ENCODE measurements around the gene SCO2. TPM values are rescaled to one million over a fixed set of nuclear protein-coding genes. Genes with fewer than 3 reads are reported as not detected.

Gene SCO2
- total and polyA plus RNA-seq, 2 of the 13 experiments (the other 11 are each of a cell fraction or from before 2014, with no cell fraction given) = 0.32 to 3.7 TPM

GRCh38 chr22:50485221-50486131 is 39.9 kb downstream of the SCO2 start (continued):
- no peak; the same call in 1 of the 2 replicates for TF ChIP-seq CBX5 (CRISPR knock-in tag; IDR thresholded peaks at IDR 0.05; ENCODE audit: borderline replicate concordance)
- TF ChIP-seq ZNF788 (CRISPR knock-in tag; IDR thresholded peaks at IDR 0.05; ENCODE audit: borderline replicate concordance) = peak; percentile 45; the same call in 1 of the 2 replicates
- no peak; the same call in 1 of the 2 replicates for TF ChIP-seq TFAP4 (IDR thresholded peaks at IDR 0.05; ENCODE audit: borderline replicate concordance, low read depth)
- TF ChIP-seq PRPF4 (IDR thresholded peaks at IDR 0.05; ENCODE audit: low read depth, low read length, poor library complexity, severe bottlenecking) = no peak
- no peak for TF ChIP-seq CENPX (CRISPR knock-in tag; IDR thresholded peaks at IDR 0.05)
- no peak for TF ChIP-seq ZFAT (CRISPR knock-in tag; conservative IDR thresholded peaks at IDR 0.05)
- no peak for TF ChIP-seq ZNF329 (CRISPR knock-in tag; IDR thresholded peaks at IDR 0.05; ENCODE audit: low read depth)
- TF ChIP-seq SMYD3 (CRISPR knock-in tag; IDR thresholded peaks at IDR 0.05) = peak; percentile 88
- no peak for TF ChIP-seq ZNF280B (CRISPR knock-in tag; IDR thresholded peaks at IDR 0.05; ENCODE audit: borderline replicate concordance)
- peak; percentile 83; the same call in 1 of the 2 replicates for TF ChIP-seq ZBTB7A (CRISPR knock-in tag; IDR thresholded peaks at IDR 0.05)
- no peak for TF ChIP-seq ZNF3 (CRISPR knock-in tag; IDR thresholded peaks at IDR 0.05)
- peak; percentile 39; the same call in 1 of the 2 replicates for TF ChIP-seq SMAD3 (CRISPR knock-in tag; IDR thresholded peaks at IDR 0.05)
- 0 out of 2 replicates have a peak, but pooled peaks have one; percentile 10 for TF ChIP-seq ZNF644 (CRISPR knock-in tag; IDR thresholded peaks at IDR 0.05; ENCODE audit: low read depth)
- TF ChIP-seq MEF2D (CRISPR knock-in tag; IDR thresholded peaks at IDR 0.05) = peak; percentile 59
- TF ChIP-seq ZNF281 (CRISPR knock-in tag; IDR thresholded peaks at IDR 0.05; ENCODE audit: borderline replicate concordance) = peak; percentile 42
- no peak for TF ChIP-seq FOXO4 (CRISPR knock-in tag; conservative IDR thresholded peaks at IDR 0.05)
- no peak for TF ChIP-seq GPBP1L1 (CRISPR knock-in tag; IDR thresholded peaks at IDR 0.05)
- 0 out of 2 replicates have a peak, but pooled peaks have one; percentile 24 for TF ChIP-seq ZMAT3 (CRISPR knock-in tag; conservative IDR thresholded peaks at IDR 0.05)
- TF ChIP-seq ZBTB21 (CRISPR knock-in tag; IDR thresholded peaks at IDR 0.05) = 0 out of 2 replicates have a peak, but pooled peaks have one; percentile 21

All from HepG2 (cell line).